Nephron progenitor cell (in vitro differentiated cells): Measurements from ENCODE around the gene EEF1B2.

Experiments used
- DNase-seq: peaks from one replicate; pipeline ENCODE4 v3.0.0; 2021
- H3K27ac Mint-ChIP-seq: 2 replicates; pipeline ENCODE4 v1.8.0; 2021; ENCODE audit warnings: mild to moderate bottlenecking, moderate library complexity, mixed read lengths
- H3K27me3 Mint-ChIP-seq: 2 replicates; pipeline ENCODE4 v1.8.0; 2021; ENCODE audit warnings: mild to moderate bottlenecking, low read depth, mixed read lengths; ENCODE audit not compliant: poor library complexity
- H3K36me3 Mint-ChIP-seq: 2 replicates; pipeline ENCODE4 v1.8.0; 2021; ENCODE audit warnings: low read depth, mixed read lengths
- H3K4me1 Mint-ChIP-seq: 2 replicates; pipeline ENCODE4 v1.8.0; 2021; ENCODE audit warnings: mixed read lengths
- H3K4me3 Mint-ChIP-seq: 2 replicates; pipeline ENCODE4 v1.8.0; 2021; ENCODE audit warnings: mild to moderate bottlenecking, moderate library complexity, mixed read lengths
- H3K9me3 Mint-ChIP-seq: 2 replicates; pipeline ENCODE4 v1.8.0; 2021; ENCODE audit warnings: mild to moderate bottlenecking, moderate library complexity, mixed read lengths
- CTCF ChIP-seq: fragments of 200-600 bp; sonication (generic); IDR thresholded peaks from 2 replicates; pipeline ENCODE4 v1.5.0; 2021; ENCODE audit warnings: antibody characterized with exemption

The EEF1B2 gene

DNA sequence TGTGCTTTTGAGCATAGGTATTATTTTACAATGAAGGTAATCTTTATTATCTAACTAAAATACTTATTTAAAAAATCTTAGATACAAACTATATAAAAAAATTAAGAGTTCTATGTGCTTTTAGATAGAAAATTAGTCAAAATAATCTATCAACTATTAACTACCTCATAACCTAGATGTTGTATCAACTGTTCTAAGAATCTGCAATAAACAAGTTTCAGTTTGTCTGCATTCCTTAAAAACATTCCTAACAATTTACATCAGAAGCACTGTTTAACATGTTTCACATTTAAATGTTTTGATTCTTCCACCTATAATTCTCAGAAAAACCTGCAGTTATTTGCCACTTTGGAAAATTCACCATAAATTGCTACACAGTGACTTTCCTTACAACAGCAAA lies 33.8 kb upstream of the EEF1B2 start:
- Mint-ChIP-seq H3K4me1 (no peaks in the 10 kb centered on the region), H3K27me3 (no peaks in the 10 kb centered on the region), H3K36me3 (peaks cover 81% of the 10 kb centered on the region), H3K4me3 (no peak overlapping the region), H3K9me3 (peaks cover 3% of the 10 kb centered on the region), H3K27ac (no peak overlapping the region)
- DNase-seq: no peak
- no peak for TF ChIP-seq CTCF

- DNase-seq: no peak
- H3K4me1 Mint-ChIP-seq: no peaks in the 10 kb centered on the region
These were observed 32.0 kb upstream of the EEF1B2 start for GRCh38 chr2:206127656-206128055.

DNA sequence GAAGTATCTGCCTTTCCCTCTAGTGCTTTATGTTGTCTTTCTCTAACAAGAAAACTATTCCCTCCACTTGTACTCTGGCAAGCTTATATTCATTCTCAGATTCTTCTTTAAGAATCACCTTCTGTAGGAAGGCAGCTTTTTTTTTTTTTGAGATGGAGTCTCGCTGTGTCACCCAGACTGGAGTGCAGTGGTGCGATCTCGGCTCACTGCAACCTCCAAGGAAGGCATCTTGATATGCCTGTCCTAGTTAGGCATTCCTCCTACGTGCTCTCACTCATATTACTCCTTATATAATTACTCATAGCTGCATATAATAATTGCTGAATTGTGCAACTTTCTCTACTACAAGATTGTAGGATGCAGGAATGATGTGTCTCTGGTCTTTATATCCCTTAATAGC lies 16.2 kb upstream of the EEF1B2 start:
- Mint-ChIP-seq H3K27ac (no peak overlapping the region), H3K4me3 (no peak overlapping the region), H3K27me3 (no peaks in the 10 kb centered on the region), H3K9me3 (no peaks in the 10 kb centered on the region), H3K4me1 (no peaks in the 10 kb centered on the region), H3K36me3 (peaks cover 77% of the 10 kb centered on the region)
- DNase-seq: no peak
- no peak for TF ChIP-seq CTCF

More at GRCh38 chr2:206127656-206128055, 32.0 kb upstream of the EEF1B2 start:
- Mint-ChIP-seq H3K9me3 (no peaks in the 10 kb centered on the region), H3K36me3 (peaks cover 70% of the 10 kb centered on the region), H3K4me3 (no peak overlapping the region), H3K27ac (no peak overlapping the region), H3K27me3 (no peaks in the 10 kb centered on the region)
- TF ChIP-seq CTCF: no peak

DNA sequence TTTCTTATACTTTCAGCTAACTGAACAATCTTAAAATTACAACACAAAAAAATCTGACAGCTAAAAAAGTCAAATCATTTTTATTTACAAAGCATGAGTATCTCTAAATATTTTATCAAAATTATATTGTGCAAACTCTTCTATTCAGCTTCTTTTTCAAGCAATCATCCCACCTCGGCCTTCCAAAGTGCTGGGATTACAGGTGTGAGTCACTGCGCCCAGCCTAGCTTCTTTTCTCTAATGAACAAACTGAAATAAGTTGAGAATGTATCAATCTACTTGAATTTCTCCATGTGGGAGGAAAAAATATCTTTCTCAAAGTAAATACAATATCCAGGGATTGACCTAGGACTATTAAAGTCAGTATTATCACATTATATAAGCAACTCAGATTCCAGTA lies 15.3 kb upstream of the EEF1B2 start:
- H3K27ac Mint-ChIP-seq: no peak overlapping the region
- TF ChIP-seq CTCF: no peak
- no peak overlapping the region for H3K4me3 Mint-ChIP-seq
- no peaks in the 10 kb centered on the region for H3K9me3 Mint-ChIP-seq
- no peak for DNase-seq
- no peaks in the 10 kb centered on the region for H3K27me3 Mint-ChIP-seq
- H3K4me1 Mint-ChIP-seq: no peaks in the 10 kb centered on the region
- peaks cover 82% of the 10 kb centered on the region for H3K36me3 Mint-ChIP-seq

GRCh38 chr2:206145665-206146064 lies 14.0 kb upstream of the EEF1B2 start:
- no peak for DNase-seq
- Mint-ChIP-seq H3K36me3 (peaks cover 84% of the 10 kb centered on the region), H3K27me3 (no peaks in the 10 kb centered on the region), H3K9me3 (no peaks in the 10 kb centered on the region), H3K4me1 (no peaks in the 10 kb centered on the region), H3K4me3 (no peak overlapping the region), H3K27ac (peak overlapping the region; percentile 68)
- no peak for TF ChIP-seq CTCF

- H3K4me1 Mint-ChIP-seq: no peaks in the 10 kb centered on the region
- DNase-seq: no peak
- no peak overlapping the region for H3K4me3 Mint-ChIP-seq
- H3K9me3 Mint-ChIP-seq: no peaks in the 10 kb centered on the region
- H3K36me3 Mint-ChIP-seq: peaks cover 66% of the 10 kb centered on the region
- no peaks in the 10 kb centered on the region for H3K27me3 Mint-ChIP-seq
- H3K27ac Mint-ChIP-seq: no peak overlapping the region
- no peak for TF ChIP-seq CTCF
These were observed 10.4 kb upstream of the EEF1B2 start for GRCh38 chr2:206149330-206149729.
